ENCODE results near the gene TMEM245. TPM values are rescaled to one million over a fixed set of nuclear protein-coding genes. Genes with fewer than 3 reads are reported as not detected.
"Not testable (repeated sequence)": the region's sequence is repeated elsewhere in the genome, so short reads cannot be mapped to it uniquely, and the experiment has no call there.

The TMEM245 gene
- total RNA-seq, 2 experiments from 2014 or later: 25.9 to 39.2 TPM

DNA sequence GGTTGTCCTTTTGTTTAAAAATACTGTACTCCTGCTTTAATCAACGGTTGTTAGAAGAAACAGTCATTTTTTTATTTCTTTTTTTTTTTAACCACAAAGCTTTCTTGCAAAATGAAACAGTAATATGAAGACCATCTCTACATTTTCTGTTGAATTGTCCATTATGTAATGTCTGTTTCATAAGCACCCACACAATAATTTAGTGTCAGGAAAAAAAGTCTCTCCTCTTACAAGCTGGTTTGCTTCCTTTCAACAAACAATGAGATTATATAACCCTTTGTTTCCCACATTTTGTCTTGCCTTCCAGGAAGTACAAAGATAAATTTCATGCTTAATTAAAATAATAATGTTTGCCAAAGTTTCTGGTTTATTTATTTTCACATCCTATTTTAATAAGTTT is 123.1 kb downstream of the TMEM245 start:
- H3K4me3 Mint-ChIP-seq: no peak overlapping the region
- ATAC-seq: no peak
- H3K27me3 Mint-ChIP-seq: no peaks in the 10 kb centered on the region

GRCh38 chr9:108994695-108995094 is 125.1 kb downstream of the TMEM245 start:
- Mint-ChIP-seq H3K27me3 (no peaks in the 10 kb centered on the region), H3K9me3 (ENCODE audit: low read depth) (no peaks in the 10 kb centered on the region), H3K27ac (peak overlapping the region; percentile 56), H3K4me1 (peaks cover 18% of the 10 kb centered on the region), H3K4me3 (no peak overlapping the region), H3K36me3 (peaks cover 16% of the 10 kb centered on the region)
- DNase-seq (peak; percentile 47), ATAC-seq (peak; percentile 78)
- CTCF ChIA-PET: interaction anchor here (1.0 kb wide), 1 partner anchor 14 kb away, joined by 3 read pairs; no protein-coding TSS in a partner anchor

More for the DNA sequence above, 123.1 kb downstream of the TMEM245 start:
- DNase-seq: no peak
- Mint-ChIP-seq H3K36me3 (peaks cover 11% of the 10 kb centered on the region), H3K9me3 (ENCODE audit: low read depth) (no peaks in the 10 kb centered on the region), H3K4me1 (peaks cover 27% of the 10 kb centered on the region), H3K27ac (no peak overlapping the region)
- CTCF ChIA-PET: no interaction called here

DNA sequence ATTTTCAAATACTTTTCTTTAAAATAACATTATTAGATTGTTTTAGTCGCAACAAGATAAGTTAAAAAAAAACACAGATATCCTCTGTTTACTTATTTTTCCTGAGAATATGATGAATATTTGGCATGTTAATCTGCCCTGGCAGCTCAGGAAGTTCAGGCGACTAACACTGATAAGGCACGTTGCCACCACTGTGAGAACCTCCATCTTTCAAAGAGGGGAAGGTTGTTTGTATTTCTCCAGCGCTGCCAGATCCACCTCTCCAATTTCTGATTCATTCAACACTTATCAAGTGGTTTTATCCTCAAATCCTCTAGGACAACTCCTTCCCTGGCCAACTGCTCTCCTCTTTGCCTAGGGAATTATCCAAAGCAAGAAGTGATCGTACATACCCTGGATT is 128.3 kb downstream of the TMEM245 start:
- no peak for DNase-seq
- peaks cover 14% of the 10 kb centered on the region for H3K4me1 Mint-ChIP-seq
- no peaks in the 10 kb centered on the region for H3K9me3 Mint-ChIP-seq (ENCODE audit: low read depth)
- no peaks in the 10 kb centered on the region for H3K27me3 Mint-ChIP-seq
- ATAC-seq: no peak
- peaks cover 23% of the 10 kb centered on the region for H3K36me3 Mint-ChIP-seq
- CTCF ChIA-PET: no interaction called here
- no peak overlapping the region for H3K4me3 Mint-ChIP-seq
- H3K27ac Mint-ChIP-seq: no peak overlapping the region

GRCh38 chr9:108983885-108984284 is 135.9 kb downstream of the TMEM245 start:
- H3K9me3 Mint-ChIP-seq (ENCODE audit: low read depth): no peaks in the 10 kb centered on the region
- H3K4me3 Mint-ChIP-seq: no peak overlapping the region
- H3K27me3 Mint-ChIP-seq: no peaks in the 10 kb centered on the region
- CTCF ChIA-PET: no interaction called here
- ATAC-seq (no peak), DNase-seq (no peak)
- H3K4me1 Mint-ChIP-seq: no peaks in the 10 kb centered on the region
- H3K27ac Mint-ChIP-seq: no peak overlapping the region
- peaks cover 10% of the 10 kb centered on the region for H3K36me3 Mint-ChIP-seq

- no peaks in the 10 kb centered on the region for H3K27me3 Mint-ChIP-seq
- H3K4me3 Mint-ChIP-seq: no peak overlapping the region
- H3K36me3 Mint-ChIP-seq: peaks cover 7% of the 10 kb centered on the region
Observed at GRCh38 chr9:108980893-108981292, 138.9 kb downstream of the TMEM245 start.

GRCh38 chr9:108978205-108978604 is 141.5 kb downstream of the TMEM245 start:
- DNase-seq: no peak
- H3K36me3 Mint-ChIP-seq: peaks cover 7% of the 10 kb centered on the region
- H3K9me3 Mint-ChIP-seq (ENCODE audit: low read depth): no peaks in the 10 kb centered on the region
- H3K27ac Mint-ChIP-seq: no peak overlapping the region
- CTCF ChIA-PET: interaction anchor here (1.1 kb wide), 1 partner anchor 11 kb away, joined by 3 read pairs; no protein-coding TSS in a partner anchor
- H3K27me3 Mint-ChIP-seq: no peaks in the 10 kb centered on the region
- ATAC-seq: no peak
- no peak overlapping the region for H3K4me3 Mint-ChIP-seq
- no peaks in the 10 kb centered on the region for H3K4me1 Mint-ChIP-seq

More at GRCh38 chr9:108980893-108981292, 138.9 kb downstream of the TMEM245 start:
- H3K4me1 Mint-ChIP-seq: no peaks in the 10 kb centered on the region
- H3K27ac Mint-ChIP-seq: no peak overlapping the region
- ATAC-seq: no peak
- no peaks in the 10 kb centered on the region for H3K9me3 Mint-ChIP-seq (ENCODE audit: low read depth)
- DNase-seq: no peak
- CTCF ChIA-PET: no interaction called here

DNA sequence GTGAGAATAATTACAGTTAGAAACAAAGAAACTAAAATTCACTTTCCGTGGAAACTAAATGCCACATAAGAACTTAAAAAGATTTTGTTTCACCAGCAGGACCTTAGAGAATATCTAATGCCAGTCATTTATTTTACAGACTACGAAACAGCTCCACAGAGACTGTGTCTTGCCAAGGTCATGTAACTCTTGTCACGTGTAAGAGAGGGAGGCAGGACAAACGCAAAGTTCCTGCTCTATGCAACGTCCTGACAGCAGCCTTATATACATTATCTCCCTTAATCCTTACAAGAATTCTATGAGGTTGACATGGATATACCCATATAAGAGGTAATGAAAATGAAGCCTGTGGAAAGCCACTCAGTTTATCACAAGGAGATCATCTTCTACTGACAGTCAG is 145.9 kb downstream of the TMEM245 start:
- Mint-ChIP-seq H3K27ac (no peak overlapping the region), H3K4me3 (no peak overlapping the region), H3K27me3 (no peaks in the 10 kb centered on the region), H3K36me3 (peaks cover 19% of the 10 kb centered on the region), H3K4me1 (no peaks in the 10 kb centered on the region), H3K9me3 (ENCODE audit: low read depth) (peaks cover 2% of the 10 kb centered on the region)
- CTCF ChIA-PET: no interaction called here
- DNase-seq (no peak), ATAC-seq (no peak)

GRCh38 chr9:108972626-108973209 is 147.0 kb downstream of the TMEM245 start:
- Mint-ChIP-seq H3K9me3 (ENCODE audit: low read depth) (peaks cover 2% of the 10 kb centered on the region), H3K4me3 (no peak overlapping the region), H3K36me3 (peaks cover 16% of the 10 kb centered on the region), H3K27me3 (no peaks in the 10 kb centered on the region), H3K27ac (no peak overlapping the region), H3K4me1 (no peaks in the 10 kb centered on the region)
- ATAC-seq: no peak
- CTCF ChIA-PET: no interaction called here
- no peak for DNase-seq

DNA sequence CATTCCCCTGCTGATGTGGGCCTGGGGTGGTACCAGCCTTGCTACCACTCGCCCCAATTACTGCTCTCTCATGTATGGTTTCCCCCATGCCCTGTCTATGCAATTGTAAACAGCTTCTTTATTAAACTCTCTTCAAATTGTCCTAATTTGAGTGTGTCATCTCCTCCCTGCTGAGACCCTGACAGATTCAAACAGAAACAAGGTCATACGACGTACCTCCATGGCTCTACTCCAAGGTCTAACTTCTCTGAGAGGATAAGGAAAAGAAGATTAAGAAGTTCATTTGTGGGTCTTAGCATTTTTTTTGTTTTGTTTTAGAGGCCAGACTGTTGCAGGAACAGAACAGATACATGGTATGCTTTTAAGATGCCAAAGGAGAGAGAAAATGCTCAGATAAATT is 147.6 kb downstream of the TMEM245 start:
- Mint-ChIP-seq H3K4me3 (no peak overlapping the region), H3K4me1 (no peaks in the 10 kb centered on the region), H3K27me3 (no peaks in the 10 kb centered on the region), H3K27ac (no peak overlapping the region), H3K9me3 (ENCODE audit: low read depth) (peaks cover 2% of the 10 kb centered on the region), H3K36me3 (peaks cover 16% of the 10 kb centered on the region)
- CTCF ChIA-PET: no interaction called here
- ATAC-seq: no peak
- DNase-seq: no peak

DNA sequence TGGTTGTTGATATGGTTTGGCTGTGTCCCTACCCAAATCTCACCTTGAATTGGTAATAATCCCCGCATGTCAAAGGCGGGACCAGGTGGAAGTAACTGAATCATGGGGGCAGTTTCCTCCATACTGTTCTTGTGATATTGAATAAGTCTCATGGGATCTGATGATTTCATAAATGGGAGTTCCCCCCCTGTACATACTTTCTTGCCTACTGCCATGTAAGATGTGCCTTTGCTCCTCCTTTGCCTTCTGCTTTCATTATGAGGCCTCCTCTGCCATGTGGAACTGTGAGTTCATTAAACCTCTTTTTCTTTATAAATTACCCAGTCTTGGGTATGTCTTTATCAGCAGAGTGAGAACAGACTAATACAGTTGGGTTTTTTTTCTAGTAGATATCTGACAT is 148.4 kb downstream of the TMEM245 start:
- ATAC-seq; CTCF ChIA-PET; H3K9me3 Mint-ChIP-seq (ENCODE audit: low read depth); H3K4me1 Mint-ChIP-seq; H3K27me3 Mint-ChIP-seq; H3K4me3 Mint-ChIP-seq; H3K27ac Mint-ChIP-seq; DNase-seq: not testable (repeated sequence)
- peaks cover 16% of the 10 kb centered on the region for H3K36me3 Mint-ChIP-seq

GRCh38 chr9:108967916-108968315 is 151.8 kb downstream of the TMEM245 start:
- H3K27me3 Mint-ChIP-seq: no peaks in the 10 kb centered on the region
- no peak for ATAC-seq

More at GRCh38 chr9:108967916-108968315, 151.8 kb downstream of the TMEM245 start:
- H3K4me1 Mint-ChIP-seq: no peaks in the 10 kb centered on the region
- no peak for DNase-seq
- no peak overlapping the region for H3K4me3 Mint-ChIP-seq
- H3K27ac Mint-ChIP-seq: no peak overlapping the region
- H3K9me3 Mint-ChIP-seq (ENCODE audit: low read depth): peaks cover 2% of the 10 kb centered on the region
- CTCF ChIA-PET: interaction anchor here (2.4 kb wide), 1 partner anchor 14 kb away, joined by 6 read pairs; no protein-coding TSS in a partner anchor
- H3K36me3 Mint-ChIP-seq: peaks cover 17% of the 10 kb centered on the region

Small RNA genes within 50 kb of the gene (microRNA-seq; reads per million reads assigned to microRNA genes)
- gene MIR32: 902 reads per million, percentile 82 among the genes with 10 or more reads in this experiment

Other genes with a start within 250 kb of the TMEM245 start
- gene ELP1, start 185.8 kb downstream of the TMEM245 start, total RNA-seq: 10 to 100 TPM; 23.9 to 26.1 TPM
- 1 to 10 TPM; 6.9 to 8.1 TPM for gene ABITRAM, start 185.5 kb downstream of the TMEM245 start, total RNA-seq
- gene CTNNAL1, start 106.4 kb downstream of the TMEM245 start, total RNA-seq: 10 to 100 TPM; 18.8 to 21.5 TPM
- not detected for gene FRRS1L, start 47.3 kb upstream of the TMEM245 start, total RNA-seq
- gene EPB41L4B, start 201.1 kb upstream of the TMEM245 start, total RNA-seq: 1 to 10 TPM in 1 of 2 experiments, under 1 TPM in 1; 0.23 to 1.0 TPM